Dermis microvascular lymphatic vessel endothelial cell (primary cell): ENCODE data around the gene PITX3. TPM values are rescaled to one million over a fixed set of nuclear protein-coding genes. Genes with fewer than 3 reads are reported as not detected.
"Not testable (repeated sequence)": the region's sequence is repeated elsewhere in the genome, so short reads cannot be mapped to it uniquely, and the experiment has no call there.

Experiments used
- DNase-seq, 2 donors: peaks; one replicate each; pipeline versions ENCODE4 v3.0.0 to v3.0.0-alpha.2; 2010; ENCODE audit warnings: low read depth in 2 of 2
- total RNA-seq: library from RNA; depleted of rRNA; stranded (reverse); fragments of >200 nt; gene quantifications from 2 replicates; pipeline ENCODE4 v1.2.1, GENCODE V29; 2014

Gene PITX3
- total RNA-seq, 1 donor from 2014 or later, result not detected

DNA sequence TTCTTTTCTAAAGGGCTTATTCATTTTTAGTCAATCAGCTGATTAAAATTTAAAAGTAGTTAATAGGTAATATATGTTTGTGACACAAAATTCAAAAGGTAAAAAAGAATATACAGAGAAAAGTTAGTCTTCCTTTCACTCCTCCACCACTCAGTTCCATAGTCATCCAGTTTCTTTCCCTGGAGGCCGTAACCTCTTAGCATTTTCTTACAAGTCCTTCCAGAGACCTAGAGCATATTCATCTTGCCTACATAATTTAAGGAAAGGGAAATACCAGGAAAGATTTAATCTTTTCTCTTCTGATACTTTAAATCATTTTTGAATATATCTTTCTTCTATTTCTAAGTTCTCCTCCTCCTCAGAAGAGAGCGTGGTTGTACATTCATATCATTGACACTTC is 14.1 kb upstream of the PITX3 start:
- no peak for DNase-seq

GRCh38 chr10:102254426-102254825 is 13.1 kb upstream of the PITX3 start:
- no peak for DNase-seq

DNA sequence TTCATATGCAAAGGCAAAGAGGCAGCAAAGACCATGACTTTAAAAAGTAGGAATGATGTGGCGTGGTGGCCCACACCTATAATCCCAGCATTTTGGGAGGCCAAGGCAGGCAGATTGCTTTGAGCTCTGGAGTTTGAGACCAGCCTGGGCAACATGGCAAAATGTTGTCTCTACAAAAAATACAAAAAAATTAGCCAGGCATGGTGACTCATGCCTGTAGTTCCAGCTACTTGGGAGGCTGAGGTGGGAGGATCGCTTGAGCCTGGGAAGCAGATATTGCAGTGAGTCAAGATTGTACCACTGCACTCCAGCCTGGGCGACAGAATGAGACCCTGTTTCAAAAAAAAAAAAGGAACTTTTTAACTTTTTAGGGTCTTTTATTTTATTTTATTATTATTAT is 11.2 kb upstream of the PITX3 start:
- DNase-seq, result not testable (repeated sequence)

GRCh38 chr10:102247734-102248133 is 6.4 kb upstream of the PITX3 start:
- no peak for DNase-seq

DNA sequence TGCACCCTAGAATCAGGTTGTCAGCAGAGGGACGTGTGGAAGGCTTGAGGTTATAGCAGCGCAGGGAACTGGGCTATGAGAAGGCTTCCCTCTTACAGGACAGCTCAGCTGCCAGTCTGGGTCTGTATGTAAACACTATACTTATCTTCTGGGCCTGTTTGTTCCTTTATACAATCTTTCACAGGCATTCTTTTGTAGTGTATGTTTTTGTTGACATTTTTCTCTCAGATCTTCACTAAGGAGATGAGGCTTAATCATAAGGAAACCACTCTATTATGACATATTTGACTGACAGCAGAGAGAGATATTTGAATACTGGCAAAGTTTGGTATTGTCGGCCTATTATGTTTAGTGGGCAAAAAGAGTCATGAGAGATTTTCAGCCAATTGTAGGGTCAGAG is 4.9 kb upstream of the PITX3 start:
- DNase-seq, result peak in 1 of 2 donors; percentile 43

DNA sequence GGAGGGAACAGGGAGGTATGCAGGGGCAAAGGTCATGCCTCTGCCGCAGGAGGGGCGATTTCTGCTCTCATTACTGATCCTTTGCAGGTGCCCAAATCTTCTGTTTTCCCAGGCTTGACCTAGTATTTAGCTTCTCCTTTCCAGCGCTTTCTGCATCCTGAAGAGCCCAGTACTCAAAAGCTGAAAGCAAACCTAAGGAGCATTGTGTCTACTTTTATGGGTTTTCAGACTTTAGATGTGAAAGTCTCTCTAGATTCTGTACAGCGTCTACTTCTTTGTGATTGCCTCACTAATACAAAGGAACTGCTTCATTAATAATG is 4.6 kb upstream of the PITX3 start:
- DNase-seq, result no peak

GRCh38 chr10:102245082-102245931 is 4.0 kb upstream of the PITX3 start, which contains the start of gene GBF1:
TSS of gene GBF1 (plus strand) at chr10:102245532. CDS start at chr10:102258939, 13,407 bp downstream.
- DNase-seq, result peak; percentile 100

DNA sequence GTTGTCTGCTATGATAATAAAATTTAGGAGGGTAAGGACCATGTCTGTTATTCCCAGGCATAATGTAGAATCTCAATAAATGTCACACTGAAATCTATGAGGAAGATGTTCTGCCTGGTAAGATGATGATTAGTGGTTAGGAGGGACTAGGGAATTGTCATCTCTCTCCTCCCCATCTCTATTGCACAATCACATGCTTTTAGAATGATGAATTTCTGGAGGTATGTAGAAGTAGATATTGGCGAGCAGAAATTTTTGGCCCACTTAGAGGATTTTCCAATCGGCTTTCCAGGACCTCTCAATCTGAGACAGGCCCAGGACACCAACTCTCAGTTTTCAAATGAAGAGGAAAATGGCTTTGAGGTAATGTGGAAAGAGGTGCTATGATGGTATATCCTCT is 2.0 kb upstream of the PITX3 start:
- DNase-seq, result no peak

- DNase-seq, result no peak
Measured at GRCh38 chr10:102242118-102242485, 790 bp upstream of the PITX3 start.

- DNase-seq, result no peak
Measured at GRCh38 chr10:102241032-102241443, 274 bp downstream of the PITX3 start.

- DNase-seq, result peak in 1 of 2 donors; percentile 9
Measured at GRCh38 chr10:102240467-102241031, 763 bp downstream of the PITX3 start.

GRCh38 chr10:102237711-102238252 is 3.5 kb downstream of the PITX3 start:
- no peak for DNase-seq

GRCh38 chr10:102236006-102236405 is 5.3 kb downstream of the PITX3 start:
- no peak for DNase-seq

GRCh38 chr10:102235598-102235920 is 5.8 kb downstream of the PITX3 start:
- no peak for DNase-seq

DNA sequence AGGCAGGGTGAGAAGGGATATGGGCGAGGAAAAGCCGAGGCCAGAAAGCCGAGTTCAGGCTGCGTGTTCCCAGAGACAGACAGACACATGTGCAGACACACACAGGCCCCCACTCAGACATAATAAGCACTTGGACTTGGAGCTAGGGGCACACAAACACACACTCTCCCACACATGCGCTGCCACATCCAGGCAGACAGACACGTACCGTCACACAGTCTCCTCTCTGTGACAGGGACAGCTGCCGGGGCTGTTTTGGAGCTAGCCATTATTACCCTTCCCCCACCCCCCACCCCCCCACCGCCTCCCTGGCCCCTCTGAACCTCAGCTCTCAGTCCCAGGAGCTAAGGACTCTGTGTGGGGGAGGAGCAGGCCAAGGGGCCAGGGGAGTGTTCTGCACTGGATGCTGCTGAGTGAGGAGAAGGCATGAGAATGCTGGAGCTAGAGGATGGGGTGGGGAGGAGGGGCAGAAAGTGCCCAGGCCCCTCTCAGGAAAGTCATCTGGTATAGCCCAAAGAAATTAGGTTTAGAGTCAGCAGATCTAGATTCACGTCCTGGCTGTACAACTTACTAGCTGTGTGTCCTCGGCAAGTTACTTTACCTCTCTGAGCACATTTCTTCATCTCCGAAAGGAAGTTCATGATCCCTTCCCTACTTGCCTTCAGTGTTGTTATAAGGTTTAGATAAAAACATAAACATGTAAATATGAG is 6.3 kb downstream of the PITX3 start:
- DNase-seq, result no peak

- no peak for DNase-seq
Measured at GRCh38 chr10:102233997-102234396, 7.3 kb downstream of the PITX3 start.

DNA sequence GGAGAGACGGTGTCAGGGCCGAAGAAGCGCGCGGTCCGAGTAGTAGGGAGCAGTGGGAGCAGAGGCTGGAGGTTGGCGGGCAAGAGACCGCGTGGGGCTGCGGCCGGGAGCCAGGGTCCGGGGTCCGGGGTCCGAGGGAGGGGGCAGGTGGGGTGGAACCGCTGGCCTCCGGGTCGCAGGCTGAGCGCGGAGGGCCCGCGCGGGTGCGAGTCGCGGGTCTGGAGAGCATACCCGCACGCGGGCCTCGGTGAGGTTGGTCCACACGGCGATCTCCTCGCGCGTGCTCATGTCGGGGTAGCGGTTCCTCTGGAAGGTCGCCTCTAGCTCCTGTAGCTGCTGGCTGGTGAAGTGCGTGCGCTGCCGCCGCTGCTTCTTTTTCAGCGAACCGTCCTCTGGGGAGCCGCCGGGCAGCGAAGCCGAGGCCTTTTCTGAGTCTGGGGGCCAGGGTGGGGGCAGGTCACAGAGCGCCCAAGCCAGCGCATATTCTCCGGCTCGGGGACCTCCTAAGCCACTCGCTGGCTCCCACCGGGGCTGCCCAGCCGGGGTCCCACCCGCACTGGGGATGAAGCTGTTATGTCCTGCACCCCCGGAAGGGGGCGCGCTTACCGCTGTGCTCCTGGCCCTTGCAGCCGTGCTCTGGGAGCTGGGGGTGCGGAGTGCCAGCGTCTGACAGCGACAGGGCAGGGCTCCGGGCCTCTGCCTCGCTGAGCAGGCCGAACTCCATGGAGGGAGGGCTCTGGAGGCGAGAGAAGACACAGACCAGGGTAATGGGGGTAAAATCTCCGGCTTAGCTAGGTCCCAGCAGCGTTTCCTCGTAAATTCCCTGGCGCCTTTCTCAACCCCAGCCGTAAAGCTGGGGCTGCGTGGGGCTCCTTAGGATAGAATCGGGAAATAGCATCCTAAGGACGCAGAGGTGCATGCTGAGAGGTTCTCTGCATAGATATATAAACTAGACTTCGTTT is 9.7 kb downstream of the PITX3 start:
- DNase-seq, result peak in 1 of 2 donors; percentile 44

GRCh38 chr10:102230861-102231356 is 10.4 kb downstream of the PITX3 start:
- peak in 1 of 2 donors; percentile 38 for DNase-seq

- DNase-seq, result peak in 1 of 2 donors; percentile 54
Measured at GRCh38 chr10:102230264-102230860, 10.9 kb downstream of the PITX3 start.

- peak; percentile 56 to 80 for DNase-seq
Measured at GRCh38 chr10:102229810-102230263, 11.5 kb downstream of the PITX3 start.
